GM19193 (cell line): ENCODE measurements around the gene ARHGAP45.

Experiments used
- POLR2A ChIP-seq: IDR thresholded peaks from 4 replicates; pipeline ENCODE4 v1.6.1; 2011; ENCODE audit not compliant: insufficient read depth, insufficient read length; ENCODE audit errors: extremely low read depth

ARHGAP45 gene

GRCh38 chr19:1028062-1028926, 38.7 kb upstream of the ARHGAP45 start:
- peak; percentile 50 for TF ChIP-seq POLR2A

GRCh38 chr19:1032264-1032867, 34.6 kb upstream of the ARHGAP45 start:
- no peak for TF ChIP-seq POLR2A

GRCh38 chr19:1035998-1036621, 30.9 kb upstream of the ARHGAP45 start:
- no peak for TF ChIP-seq POLR2A

- TF ChIP-seq POLR2A, result no peak
Observed at GRCh38 chr19:1037621-1038064, 29.3 kb upstream of the ARHGAP45 start.

GRCh38 chr19:1038978-1039645, 27.9 kb upstream of the ARHGAP45 start:
- no peak for TF ChIP-seq POLR2A

GRCh38 chr19:1039646-1040475, 27.1 kb upstream of the ARHGAP45 start, which contains the start of gene ABCA7:
Gene ABCA7 (plus strand): TSS chr19:1040107. CDS start chr19:1041362, 1,255 bp downstream.
- TF ChIP-seq POLR2A, result peak; percentile 51

- TF ChIP-seq POLR2A, result no peak
Observed at GRCh38 chr19:1040476-1041271, 26.3 kb upstream of the ARHGAP45 start.

GRCh38 chr19:1041272-1041834, 25.6 kb upstream of the ARHGAP45 start:
- no peak for TF ChIP-seq POLR2A

GRCh38 chr19:1041835-1042685, 24.9 kb upstream of the ARHGAP45 start:
- no peak for TF ChIP-seq POLR2A

GRCh38 chr19:1042689-1043511, 24.1 kb upstream of the ARHGAP45 start:
- no peak for TF ChIP-seq POLR2A

GRCh38 chr19:1045247-1045603, 21.7 kb upstream of the ARHGAP45 start:
- TF ChIP-seq POLR2A, result no peak
